ENCODE measurements around the gene SCG5. TPM values are rescaled to one million over a fixed set of nuclear protein-coding genes. Genes with fewer than 3 reads are reported as not detected.
A peak's percentile ranks its signal among the peaks of the same experiment; 100 is the strongest.

SCG5 gene
- total and polyA plus RNA-seq, 2 donors (not counting 1 experiment from before 2014, with no cell fraction given), result 27.8 to 39.8 TPM

GRCh38 chr15:32688151-32688639 lies 46.7 kb downstream of the SCG5 start:
- no peaks in the 10 kb centered on the region for H3K36me3 ChIP-seq (ENCODE audit: control insufficient read depth, insufficient read depth, low read length)
- no peaks in the 10 kb centered on the region for H3K79me2 ChIP-seq (ENCODE audit: control insufficient read depth, insufficient read depth, low read length)
- H3K4me2 ChIP-seq (ENCODE audit: extremely low read depth, insufficient read depth, low read length), result no peak overlapping the region
- peak in 1 of 2 donors; percentile 68 for DNase-seq (ENCODE audit: low read depth in 2 of 2)
- no peak overlapping the region for H3K4me3 ChIP-seq (replicated peaks in 1 of 4; ENCODE audit: control extremely low read depth in 1 of 4, insufficient read depth in 1 of 4, low read depth in 3 of 4, low read length in 4 of 4)
- H3K9me3 ChIP-seq (ENCODE audit: control insufficient read depth, insufficient read depth, low read depth, low read length), result no peaks in the 10 kb centered on the region
- no peak overlapping the region for H3K9ac ChIP-seq (ENCODE audit: insufficient read depth, low read length)
- no peak overlapping the region for H3K27ac ChIP-seq (ENCODE audit: insufficient read depth, low read length)
- no peaks in the 10 kb centered on the region for H4K20me1 ChIP-seq (ENCODE audit: control insufficient read depth, extremely low read depth, insufficient read depth, low read length)
- no peaks in the 10 kb centered on the region for H3K27me3 ChIP-seq (ENCODE audit: control insufficient read depth, insufficient read depth, low read length)
- no peak for TF ChIP-seq CTCF (conservative IDR thresholded peaks at IDR 0.05 in 1 of 2, IDR thresholded peaks at IDR 0.05 in 1 of 2; ENCODE audit: low read depth in 1 of 2, low read length in 2 of 2)
- no peak for TF ChIP-seq EZH2 (IDR thresholded peaks at IDR 0.05; ENCODE audit: low read length, missing control alignments)
- peaks cover 8% of the 10 kb centered on the region for H3K4me1 ChIP-seq (ENCODE audit: control insufficient read depth, extremely low read depth, insufficient read depth, low read length)
- no peak overlapping the region for H2AFZ ChIP-seq (ENCODE audit: low read length)

- no peak overlapping the region for H3K4me3 ChIP-seq (replicated peaks in 1 of 4; ENCODE audit: control extremely low read depth in 1 of 4, insufficient read depth in 1 of 4, low read depth in 3 of 4, low read length in 4 of 4)
- no peaks in the 10 kb centered on the region for H4K20me1 ChIP-seq (ENCODE audit: control insufficient read depth, extremely low read depth, insufficient read depth, low read length)
- H3K4me1 ChIP-seq (ENCODE audit: control insufficient read depth, extremely low read depth, insufficient read depth, low read length), result no peaks in the 10 kb centered on the region
- H3K27ac ChIP-seq (ENCODE audit: insufficient read depth, low read length), result no peak overlapping the region
- no peak overlapping the region for H2AFZ ChIP-seq (ENCODE audit: low read length)
- H3K36me3 ChIP-seq (ENCODE audit: control insufficient read depth, insufficient read depth, low read length), result no peaks in the 10 kb centered on the region
- TF ChIP-seq CTCF (conservative IDR thresholded peaks at IDR 0.05 in 1 of 2, IDR thresholded peaks at IDR 0.05 in 1 of 2; ENCODE audit: low read depth in 1 of 2, low read length in 2 of 2) (no peak), EZH2 (IDR thresholded peaks at IDR 0.05; ENCODE audit: low read length, missing control alignments) (no peak)
- H3K79me2 ChIP-seq (ENCODE audit: control insufficient read depth, insufficient read depth, low read length), result no peaks in the 10 kb centered on the region
- H3K9ac ChIP-seq (ENCODE audit: insufficient read depth, low read length), result no peak overlapping the region
- no peaks in the 10 kb centered on the region for H3K27me3 ChIP-seq (ENCODE audit: control insufficient read depth, insufficient read depth, low read length)
- no peaks in the 10 kb centered on the region for H3K9me3 ChIP-seq (ENCODE audit: control insufficient read depth, insufficient read depth, low read depth, low read length)
- H3K4me2 ChIP-seq (ENCODE audit: extremely low read depth, insufficient read depth, low read length), result no peak overlapping the region
- DNase-seq (ENCODE audit: low read depth in 2 of 2), result no peak
Measured at GRCh38 chr15:32690941-32691688, 49.6 kb downstream of the SCG5 start.

GRCh38 chr15:32691689-32692038 lies 50.2 kb downstream of the SCG5 start:
- no peak overlapping the region for H2AFZ ChIP-seq (ENCODE audit: low read length)
- TF ChIP-seq EZH2 (IDR thresholded peaks at IDR 0.05; ENCODE audit: low read length, missing control alignments), result no peak
- TF ChIP-seq CTCF (conservative IDR thresholded peaks at IDR 0.05 in 1 of 2, IDR thresholded peaks at IDR 0.05 in 1 of 2; ENCODE audit: low read depth in 1 of 2, low read length in 2 of 2), result no peak

More at GRCh38 chr15:32691689-32692038, 50.2 kb downstream of the SCG5 start:
- Histone ChIP-seq H3K9ac (ENCODE audit: insufficient read depth, low read length) (no peak overlapping the region), H3K27ac (ENCODE audit: insufficient read depth, low read length) (no peak overlapping the region), H3K36me3 (ENCODE audit: control insufficient read depth, insufficient read depth, low read length) (no peaks in the 10 kb centered on the region), H3K9me3 (ENCODE audit: control insufficient read depth, insufficient read depth, low read depth, low read length) (no peaks in the 10 kb centered on the region), H4K20me1 (ENCODE audit: control insufficient read depth, extremely low read depth, insufficient read depth, low read length) (no peaks in the 10 kb centered on the region), H3K79me2 (ENCODE audit: control insufficient read depth, insufficient read depth, low read length) (no peaks in the 10 kb centered on the region), H3K4me2 (ENCODE audit: extremely low read depth, insufficient read depth, low read length) (no peak overlapping the region), H3K4me1 (ENCODE audit: control insufficient read depth, extremely low read depth, insufficient read depth, low read length) (no peaks in the 10 kb centered on the region), H3K27me3 (ENCODE audit: control insufficient read depth, insufficient read depth, low read length) (no peaks in the 10 kb centered on the region), H3K4me3 (replicated peaks in 1 of 4; ENCODE audit: control extremely low read depth in 1 of 4, insufficient read depth in 1 of 4, low read depth in 3 of 4, low read length in 4 of 4) (no peak overlapping the region)
- DNase-seq (ENCODE audit: low read depth in 2 of 2), result no peak
